HCT116 (cell line): ENCODE data around the gene LDAH. TPM values are rescaled to one million over a fixed set of nuclear protein-coding genes. Genes with fewer than 3 reads are reported as not detected.

Source experiments
- ATAC-seq: fragments of 200-7000 bp; cut with Tn5 transposase; 2 replicates; pipeline ENCODE4 v1.9.1; 2020; ENCODE audit warnings: mild to moderate bottlenecking, moderate library complexity
- BruUV-seq: library from RNA; stranded (reverse); fragments of 400-500 nt; replicated peaks from 2 replicates; lab custom pipeline; 2021; lab: Mats Ljungman, UMichigan
- CTCF ChIA-PET: fragments of 300-600 bp; sonication (Branson Sonifier 250); formaldehyde crosslinking; loops from one replicate; lab custom pipeline; 2021; ENCODE audit warnings: antibody characterized with exemption; lab: Charles Lee
- POLR2A ChIA-PET: fragments of 300-600, 350-600 bp; sonication (Branson Sonifier 250); formaldehyde crosslinking; loops from one replicate; lab custom pipeline; 2021; ENCODE audit warnings: antibody characterized with exemption; lab: Charles Lee
- RAD21 ChIA-PET, 2 experiments: fragments of 300-600 bp; sonication (Branson Sonifier 250); formaldehyde crosslinking; loops; one replicate each; lab custom pipeline; 2023; ENCODE audit warnings: low total read pairs in 2 of 2; ENCODE audit not compliant: uncharacterized antibody in 2 of 2, unreplicated experiment in 2 of 2, low non-redundant PET in 1 of 2; lab: Charles Lee
- DNase-seq: peaks from one replicate; pipeline ENCODE4 v3.0.0-alpha.2; 2010; ENCODE audit warnings: low read depth, low spot score
- H2AFZ ChIP-seq: fragments of 200-600 bp; shearing (Covaris generic), sonication (generic); 2 replicates; pipeline ENCODE4 v1.6.1; 2017; ENCODE audit warnings: low read depth, mixed run types, mixed read lengths, antibody characterized with exemption, low read length; ENCODE audit not compliant: poor library complexity, severe bottlenecking
- H3K27ac ChIP-seq: 2 replicates; pipeline ENCODE4 v1.5.1; 2012; ENCODE audit warnings: low read depth, low read length
- H3K27me3 ChIP-seq: fragments of 200-600 bp; sonication (generic); 2 replicates; pipeline ENCODE4 v1.6.1; 2016; ENCODE audit warnings: mixed run types, low read length, mixed read lengths; ENCODE audit not compliant: insufficient read depth
- H3K36me3 ChIP-seq, 2 experiments: fragments of 200-500 bp in 1 of 2; fragments of 200-600 bp in 1 of 2; sonication (Bioruptor generic) in 1 of 2; sonication (generic) in 1 of 2; 2 replicates each; pipeline versions ENCODE4 v1.5.1 to v1.6.1; 2014 to 2016; ENCODE audit warnings: low read length in 2 of 2, inconsistent platforms in 1 of 2, mixed read lengths in 1 of 2, mixed run types in 1 of 2; ENCODE audit not compliant: insufficient read depth in 2 of 2, control insufficient read depth in 1 of 2
- H3K4me1 ChIP-seq, 2 experiments: fragments of 200-600 bp in 1 of 2; sonication (generic) in 1 of 2; 2 replicates each; pipeline versions ENCODE4 v1.5.1 to v1.6.1; 2012 to 2017; ENCODE audit warnings: low read length in 2 of 2, inconsistent platforms in 1 of 2, mild to moderate bottlenecking in 1 of 2, mixed read lengths in 1 of 2, mixed run types in 1 of 2, moderate library complexity in 1 of 2; ENCODE audit not compliant: insufficient read depth in 2 of 2, control insufficient read depth in 1 of 2
- H3K4me2 ChIP-seq: fragments of 200-600 bp; sonication (generic); 2 replicates; pipeline ENCODE4 v1.6.1; 2017; ENCODE audit warnings: mixed run types, low read length, mixed read lengths
- H3K4me3 ChIP-seq, 2 experiments: fragments of 200-600 bp in 1 of 2; sonication (generic) in 1 of 2; replicated peaks in 1 of 2; 2 replicates each; pipeline ENCODE4 v1.5.1; 2011 to 2016; ENCODE audit warnings: low read length in 2 of 2, control low read depth in 1 of 2, low read depth in 1 of 2, mild to moderate bottlenecking in 1 of 2, mixed read lengths in 1 of 2, mixed run types in 1 of 2
- H3K79me2 ChIP-seq: fragments of 200-600 bp; sonication (generic); 2 replicates; pipeline ENCODE4 v1.6.1; 2017; ENCODE audit warnings: mild to moderate bottlenecking, mixed run types, low read length, moderate library complexity, mixed read lengths; ENCODE audit not compliant: insufficient read depth
- H3K9ac ChIP-seq: fragments of 200-600 bp; sonication (generic); 2 replicates; pipeline ENCODE4 v1.6.1; 2016; ENCODE audit warnings: low read length, mixed read lengths
- H3K9me2 ChIP-seq: fragments of 200-600 bp; sonication (generic), shearing (Covaris generic); 2 replicates; pipeline ENCODE4 v1.6.1; 2017; ENCODE audit warnings: mixed run types, mild to moderate bottlenecking, moderate library complexity; ENCODE audit not compliant: insufficient read depth
- H3K9me3 ChIP-seq, 2 experiments: fragments of 200-500 bp in 1 of 2; fragments of 200-600 bp in 1 of 2; sonication (Bioruptor generic) in 1 of 2; sonication (generic) in 1 of 2; 2 replicates each; pipeline ENCODE4 v1.6.1; 2014 to 2017; ENCODE audit warnings: low read length in 2 of 2, mixed read lengths in 2 of 2, inconsistent platforms in 1 of 2, low read depth in 1 of 2, mild to moderate bottlenecking in 1 of 2, mixed run types in 1 of 2, moderate library complexity in 1 of 2; ENCODE audit not compliant: control insufficient read depth in 1 of 2, insufficient read depth in 1 of 2
- H4K20me1 ChIP-seq: fragments of 200-600 bp; sonication (generic), shearing (Covaris generic); 2 replicates; pipeline ENCODE4 v1.6.1; 2017; ENCODE audit warnings: mixed run types, mild to moderate bottlenecking, moderate library complexity; ENCODE audit not compliant: insufficient read depth
- ATF3 ChIP-seq: IDR thresholded peaks from 2 replicates; pipeline ENCODE4 v1.6.1; 2012
- CBX3 ChIP-seq: IDR thresholded peaks from 2 replicates; pipeline ENCODE4 v1.6.1; 2012; ENCODE audit warnings: low read depth
- CEBPB ChIP-seq: IDR thresholded peaks from 2 replicates; pipeline ENCODE4 v1.6.1; 2012; ENCODE audit warnings: low read depth
- ELF1 ChIP-seq: IDR thresholded peaks from 2 replicates; pipeline ENCODE4 v1.6.1; 2012; ENCODE audit warnings: low read depth, borderline replicate concordance
- EZH2 ChIP-seq: fragments of 200-600 bp; sonication (generic); IDR thresholded peaks from 2 replicates; pipeline ENCODE4 v1.6.1; 2017; ENCODE audit warnings: antibody characterized with exemption, mixed run types
- EZH2phosphoT487 ChIP-seq: fragments of 200-600 bp; IDR thresholded peaks from 2 replicates; pipeline ENCODE4 v1.6.1; 2018; ENCODE audit warnings: antibody characterized with exemption, borderline replicate concordance
- FOSL1 ChIP-seq: IDR thresholded peaks from 2 replicates; pipeline ENCODE4 v1.6.1; 2012; ENCODE audit warnings: low read depth
- POLR2A ChIP-seq: IDR thresholded peaks from 2 replicates; pipeline ENCODE4 v1.7.0; 2011; ENCODE audit warnings: borderline replicate concordance; ENCODE audit not compliant: insufficient read depth, insufficient read length; ENCODE audit errors: extremely low read depth
- POLR2AphosphoS5 ChIP-seq: IDR thresholded peaks from 2 replicates; pipeline ENCODE4 v1.6.1; 2011; ENCODE audit warnings: mild to moderate bottlenecking, low read depth, low read length, moderate library complexity
- RAD21 ChIP-seq: IDR thresholded peaks from 2 replicates; pipeline ENCODE4 v1.6.1; 2012; ENCODE audit warnings: low read depth, mild to moderate bottlenecking
- REST ChIP-seq: IDR thresholded peaks from 2 replicates; pipeline ENCODE4 v1.6.1; 2012; ENCODE audit warnings: low read depth
- SRF ChIP-seq: IDR thresholded peaks from 2 replicates; pipeline ENCODE4 v1.6.1; 2012; ENCODE audit warnings: low read depth
- TCF7L2 ChIP-seq: IDR thresholded peaks from 2 replicates; pipeline ENCODE4 v1.7.0; 2011; ENCODE audit warnings: borderline replicate concordance, inconsistent platforms; ENCODE audit not compliant: insufficient read depth, insufficient read length; ENCODE audit errors: extremely low read depth
- ZFX ChIP-seq: fragments of 450-650 bp; IDR thresholded peaks from 2 replicates; pipeline ENCODE4 v1.6.1; 2017
- ZNF274 ChIP-seq: fragments of 200-500 bp; sonication (Bioruptor generic); IDR thresholded peaks from 2 replicates; pipeline ENCODE4 v1.6.1; 2014; ENCODE audit warnings: mild to moderate bottlenecking, low read depth, low read length, inconsistent platforms
- intact Hi-C: fragments of 100-400 bp; cut with micrococcal nuclease; formaldehyde crosslinking; loops from 2 replicates; pipeline ENCODE4 v1.10.0; 2022
- total RNA-seq: library from RNA; stranded (reverse); gene quantifications from one replicate; pipeline ENCODE4 v1.2.1, GENCODE V29; 2021; ENCODE audit not compliant: unreplicated experiment

Gene LDAH
- total RNA-seq, 1 experiment from 2014 or later = 25.7 TPM

GRCh38 chr2:20638646-20639430 lies 184.1 kb downstream of the LDAH start:
- Histone ChIP-seq H3K4me1 (peaks cover 8 to 17% of the 10 kb centered on the region in 2 experiments; a peak in 3 of 4 replicates), H3K79me2 (no peaks in the 10 kb centered on the region), H3K9me2 (no peaks in the 10 kb centered on the region), H3K27ac (no peak overlapping the region), H4K20me1 (no peaks in the 10 kb centered on the region), H3K9me3 (no peaks in the 10 kb centered on the region), H3K9ac (no peak overlapping the region), H3K36me3 (peaks cover 0 to 2% of the 10 kb centered on the region in 2 experiments; a peak in 1 of 4 replicates), H3K27me3 (no peaks in the 10 kb centered on the region), H3K4me3 (no peak overlapping the region), H2AFZ (no peak overlapping the region), H3K4me2 (no peak overlapping the region)
- no peak for ATAC-seq
- CTCF ChIA-PET = interaction anchor here (1.3 to 1.6 kb wide), 2 partner anchors 194 to 202 kb away, joined by 3 read pairs; no protein-coding TSS in a partner anchor
- POLR2A ChIA-PET = no interaction called here
- intact Hi-C loops = no loop called here
- TF ChIP-seq SRF (no peak), ATF3 (no peak), ZFX (no peak), POLR2A (no peak), EZH2phosphoT487 (no peak), RAD21 (no peak), POLR2AphosphoS5 (no peak), ELF1 (no peak), EZH2 (no peak), REST (no peak), ZNF274 (no peak), CEBPB (no peak), TCF7L2 (no peak), CBX3 (no peak), FOSL1 (no peak)
- RAD21 ChIA-PET = no interaction called here
- BruUV-seq = no TSS peak
- no peak for DNase-seq
